Heart right ventricle (tissue), 16 donors: ENCODE results near the gene GPC5. TPM values are rescaled to one million over a fixed set of nuclear protein-coding genes. Genes with fewer than 3 reads are reported as not detected.
A peak's percentile ranks its signal among the peaks of the same experiment; 100 is the strongest.

Experiments
- ATAC-seq, 8 donors: fragments of 200-7000 bp; cut with Tn5 transposase; one replicate each; pipeline ENCODE4 v1.9.1; 2020; ENCODE audit warnings: mild to moderate bottlenecking in 8 of 8, moderate library complexity in 8 of 8, moderate number of reproducible peaks in 1 of 8
- DNase-seq, 2 donors: peaks; one replicate each; pipeline ENCODE4 v3.0.0-alpha.2; 2020
- H3K27ac ChIP-seq, 10 donors: fragments of 200-600 bp; sonication (generic) in 2 of 10; one replicate each; pipeline versions ENCODE4 v1.5.0 to v1.8.0; 2020 to 2022; ENCODE audit warnings: mild to moderate bottlenecking in 3 of 10
- H3K27me3 ChIP-seq, 7 donors: fragments of 200-600 bp; one replicate each; pipeline ENCODE4 v1.8.0; 2021 to 2022; ENCODE audit warnings: mild to moderate bottlenecking in 2 of 7
- H3K36me3 ChIP-seq, 9 donors: fragments of 200-600 bp; sonication (generic) in 1 of 9; one replicate each; pipeline versions ENCODE4 v1.5.0 to v1.8.0; 2020 to 2022; ENCODE audit warnings: mild to moderate bottlenecking in 2 of 9
- H3K4me1 ChIP-seq, 9 donors: fragments of 200-600 bp; sonication (generic) in 1 of 9; one replicate each; pipeline versions ENCODE4 v1.5.0 to v1.8.0; 2020 to 2022; ENCODE audit warnings: mild to moderate bottlenecking in 4 of 9
- H3K4me3 ChIP-seq, 10 donors: fragments of 200-600 bp; sonication (generic) in 2 of 10; one replicate each; pipeline versions ENCODE4 v1.5.0 to v1.8.0; 2020 to 2022; ENCODE audit warnings: mild to moderate bottlenecking in 7 of 10, moderate library complexity in 2 of 10
- H3K9me3 ChIP-seq, 11 donors: fragments of 200-600 bp in 10 of 11; sonication (generic) in 2 of 11; one replicate each; pipeline versions ENCODE4 v1.5.0 to v1.8.0; 2013 to 2022; ENCODE audit warnings: mild to moderate bottlenecking in 2 of 11, control low read depth in 1 of 11, moderate library complexity in 1 of 11
- CTCF ChIP-seq, 9 donors: fragments of 200-600 bp; sonication (generic) in 2 of 9; IDR thresholded peaks; one replicate each; pipeline versions ENCODE4 v1.5.0 to v1.8.0; 2021 to 2022; ENCODE audit warnings: antibody characterized with exemption in 9 of 9, mild to moderate bottlenecking in 5 of 9, moderate library complexity in 1 of 9
- WGBS, 2 donors: extraction: QIAGEN DNeasy Blood & Tissue Kit; methylation state at CpG; one replicate each; pipeline ENCODE4 v1.1.7; 2013; ENCODE audit warnings: inconsistent platforms in 1 of 2; 5-methylcytosine and 5-hydroxymethylcytosine counted together
- intact Hi-C, 10 donors: fragments of 100-400 bp; cut with DNase I; formaldehyde crosslinking; loops; one replicate each; pipeline versions ENCODE4 v1.11.1 to v1.14.2; 2022
- polyA plus RNA-seq, 2 donors: library from polyadenylated mRNA; stranded (reverse); fragments of 200-250 nt; gene quantifications; one replicate each; pipeline ENCODE4 v1.2.3, GENCODE V29; 2013
- total RNA-seq, 10 donors: library from RNA; stranded (reverse); fragmentation: NEBNext Ultra II Directional in 3 of 10; extraction: Animal tissue kit (Norgen Biotek cat#: 25700) in 3 of 10; gene quantifications; one replicate each; pipeline versions ENCODE4 v1.2.1 to v1.2.4, GENCODE V29; 2021 to 2023
- donor health status: Arrhythmogenic right ventricular cardiomyopathy.
- donor health status: ischemic (EF 13 %, LVEDD 7.1; RV severe dilation, severe dysfunction).
- donor health status: healthy with polysubstance abuse.
- donor health status: DM: no; HTN: yes; CAD: no.
- donor health status: DM: no; HTN: no; CAD: no.
- donor health status: ischemic (EF 25% LVEDD 6.9; RV normal size, moderate dysfunction).
- donor health status: ischemic (EF 25% LVEDD 5.7; RV mildly dilated, moderate dysfunction).
- donor health status: healthy.
- donor health status: DM: yes; HTN: yes; CAD: no.
- donor health status: Ischemic cardiomyopathy.
- donor health status: ischemic (EF 35%, LVEDD 5.7; RV mildly dilated, moderate dysfunction).
- donor health status: nonischemic (EF 11% LVEDD 7.7; RV severe dilation, severe dysfunction).
- donor health status: DM: yes; HTN: yes; CAD: no.
- donor health status: PGD.
- donor health status: ischemic (EF 29% LVEDD 5.4; RV normal size, mild dysfunction).
- donor health status: nonischemic (EF 23%, LVEDD 6.1; RV moderate dilation, normal function).

Gene GPC5
- total and polyA plus RNA-seq, 12 donors: 0.01 to 3.5 (median 0.70) TPM; not detected in 1

GRCh38 chr13:92461402-92461801 lies 1063.0 kb downstream of the GPC5 start:
- ATAC-seq: no peak
- no peak for DNase-seq
- no peaks in the 10 kb centered on the region for H3K9me3 ChIP-seq
- H3K4me1 ChIP-seq: no peaks in the 10 kb centered on the region
- intact Hi-C loops: no loop called here
- H3K27me3 ChIP-seq: no peaks in the 10 kb centered on the region
- H3K4me3 ChIP-seq: no peak overlapping the region
- no peak for TF ChIP-seq CTCF (IDR thresholded peaks at IDR 0.05)
- no peaks in the 10 kb centered on the region for H3K36me3 ChIP-seq
- H3K27ac ChIP-seq: no peak overlapping the region
- 83 to 95% methylated on average over 3 of the region's 3 CpGs for WGBS, 2 donors

GRCh38 chr13:92461831-92462230 lies 1063.4 kb downstream of the GPC5 start:
- Histone ChIP-seq H3K27ac (no peak overlapping the region), H3K9me3 (no peaks in the 10 kb centered on the region), H3K27me3 (no peaks in the 10 kb centered on the region), H3K36me3 (no peaks in the 10 kb centered on the region), H3K4me3 (no peak overlapping the region), H3K4me1 (no peaks in the 10 kb centered on the region)
- 78 to 93% methylated on average over 5 of the region's 5 CpGs for WGBS, 2 donors
- no peak for ATAC-seq
- no peak for TF ChIP-seq CTCF (IDR thresholded peaks at IDR 0.05)
- no peak for DNase-seq
- intact Hi-C loops: no loop called here

GRCh38 chr13:92463134-92463533 lies 1064.7 kb downstream of the GPC5 start:
- Histone ChIP-seq H3K27me3 (no peaks in the 10 kb centered on the region), H3K4me1 (no peaks in the 10 kb centered on the region), H3K27ac (no peak overlapping the region), H3K4me3 (no peak overlapping the region), H3K9me3 (no peaks in the 10 kb centered on the region), H3K36me3 (no peaks in the 10 kb centered on the region)
- DNase-seq (no peak), ATAC-seq (peak in 1 of 8 donors; percentile 58)
- WGBS, 2 donors: 51 to 52% methylated on average over 7 of the region's 7 CpGs
- intact Hi-C loops: no loop called here
- TF ChIP-seq CTCF (IDR thresholded peaks at IDR 0.05): no peak

GRCh38 chr13:92473765-92474475 lies 1075.5 kb downstream of the GPC5 start:
- H3K36me3 ChIP-seq: no peaks in the 10 kb centered on the region

More at GRCh38 chr13:92473765-92474475, 1075.5 kb downstream of the GPC5 start:
- no peak for TF ChIP-seq CTCF (IDR thresholded peaks at IDR 0.05)
- WGBS, 2 donors: 92% methylated on average over 3 of the region's 3 CpGs
- intact Hi-C loops: no loop called here
- no peak overlapping the region for H3K27ac ChIP-seq
- no peak for DNase-seq
- H3K4me3 ChIP-seq: no peak overlapping the region
- no peak for ATAC-seq
- H3K27me3 ChIP-seq: no peaks in the 10 kb centered on the region
- peaks cover 0 to 7% (median 0%) of the 10 kb centered on the region in 11 donors for H3K9me3 ChIP-seq
- H3K4me1 ChIP-seq: no peaks in the 10 kb centered on the region
